Measurements from ENCODE around the gene SMIM22. TPM values are rescaled to one million over a fixed set of nuclear protein-coding genes. Genes with fewer than 3 reads are reported as not detected.

Gene SMIM22
- total and polyA plus RNA-seq, 7 experiments from 2014 or later: not detected

Other genes with a start within 250 kb of the SMIM22 start
- under 1 TPM; 0.17 to 0.70 (median 0.64) TPM for gene C16orf96, start 239.0 kb upstream of the SMIM22 start, total RNA-seq
- not detected for gene C16orf96, start 239.0 kb upstream of the SMIM22 start, polyA plus RNA-seq
- 10 to 100 TPM; 21.8 to 36.5 (median 29.7) TPM for gene UBALD1, start 180.5 kb upstream of the SMIM22 start, total RNA-seq
- gene UBALD1, start 180.5 kb upstream of the SMIM22 start, polyA plus RNA-seq: 1 to 10 TPM; 1.6 to 2.5 TPM
- 100 to 1,000 TPM in 1 of 5 experiments, 10 to 100 TPM in 4; 62.6 to 103 (median 81.2) TPM for gene MGRN1, start 170.5 kb upstream of the SMIM22 start, total RNA-seq
- 1 to 10 TPM; 4.9 to 10.0 TPM for gene MGRN1, start 170.5 kb upstream of the SMIM22 start, polyA plus RNA-seq
- 10 to 100 TPM; 42.8 to 65.4 (median 53.3) TPM for gene NUDT16L1, start 101.8 kb upstream of the SMIM22 start, total RNA-seq
- gene NUDT16L1, start 101.8 kb upstream of the SMIM22 start, polyA plus RNA-seq: 100 to 1,000 TPM; 104 to 133 TPM
- gene ANKS3, start 61.1 kb upstream of the SMIM22 start, total RNA-seq: 10 to 100 TPM; 17.6 to 32.7 (median 25.3) TPM
- gene ANKS3, start 61.1 kb upstream of the SMIM22 start, polyA plus RNA-seq: 1 to 10 TPM; 4.1 to 8.5 TPM
- gene DNAAF8, start 60.8 kb upstream of the SMIM22 start, total RNA-seq: under 1 TPM; 0.11 to 0.57 (median 0.27) TPM
- under 1 TPM in 1 of 2 donors, not detected in 1; 0.31 TPM for gene DNAAF8, start 60.8 kb upstream of the SMIM22 start, polyA plus RNA-seq
- 10 to 100 TPM; 13.8 to 43.0 (median 24.7) TPM for gene ZNF500, start 28.2 kb upstream of the SMIM22 start, total RNA-seq
- gene ZNF500, start 28.2 kb upstream of the SMIM22 start, polyA plus RNA-seq: 10 to 100 TPM; 11.0 to 25.7 TPM
- not detected for gene SEPTIN12, start 7.0 kb upstream of the SMIM22 start, total RNA-seq
- not detected for gene SEPTIN12, start 7.0 kb upstream of the SMIM22 start, polyA plus RNA-seq
- 10 to 100 TPM in 3 of 5 experiments, 1 to 10 TPM in 2; 7.4 to 29.0 (median 10.1) TPM for gene ROGDI, start 7.3 kb downstream of the SMIM22 start, total RNA-seq
- gene ROGDI, start 7.3 kb downstream of the SMIM22 start, polyA plus RNA-seq: 1 to 10 TPM; 7.9 to 8.3 TPM
- gene GLYR1, start 51.9 kb downstream of the SMIM22 start, total RNA-seq: 100 to 1,000 TPM in 4 of 5 experiments, 10 to 100 TPM in 1; 98.7 to 122 (median 108) TPM
- 10 to 100 TPM; 32.0 to 44.9 TPM for gene GLYR1, start 51.9 kb downstream of the SMIM22 start, polyA plus RNA-seq
- gene UBN1, start 52.1 kb downstream of the SMIM22 start, total RNA-seq: 10 to 100 TPM; 39.5 to 58.7 (median 42.4) TPM
- 10 to 100 TPM; 11.0 to 18.4 TPM for gene UBN1, start 52.1 kb downstream of the SMIM22 start, polyA plus RNA-seq
- not detected for gene PPL, start 141.8 kb downstream of the SMIM22 start, total RNA-seq
- gene PPL, start 141.8 kb downstream of the SMIM22 start, polyA plus RNA-seq: under 1 TPM; 0.15 to 0.47 TPM
- gene SEC14L5, start 163.0 kb downstream of the SMIM22 start, total RNA-seq: 1 to 10 TPM in 1 of 5 experiments, under 1 TPM in 1, not detected in 3; 0.21 to 1.0 TPM
- gene SEC14L5, start 163.0 kb downstream of the SMIM22 start, polyA plus RNA-seq: not detected
- 10 to 100 TPM; 17.8 to 39.5 (median 34.1) TPM for gene NAGPA, start 238.6 kb downstream of the SMIM22 start, total RNA-seq
- gene NAGPA, start 238.6 kb downstream of the SMIM22 start, polyA plus RNA-seq: 10 to 100 TPM; 23.3 to 42.9 TPM